CD4-positive, alpha-beta T cell treated with Interleukin-2 at 100 ng/mL for 4 hours (primary cell): ENCODE measurements around the gene SLA2.

Source experiments
- DNase-seq: peaks from one replicate; pipeline ENCODE4 v3.0.0-alpha.2; 2020; ENCODE audit warnings: low spot score

The SLA2 gene

DNA sequence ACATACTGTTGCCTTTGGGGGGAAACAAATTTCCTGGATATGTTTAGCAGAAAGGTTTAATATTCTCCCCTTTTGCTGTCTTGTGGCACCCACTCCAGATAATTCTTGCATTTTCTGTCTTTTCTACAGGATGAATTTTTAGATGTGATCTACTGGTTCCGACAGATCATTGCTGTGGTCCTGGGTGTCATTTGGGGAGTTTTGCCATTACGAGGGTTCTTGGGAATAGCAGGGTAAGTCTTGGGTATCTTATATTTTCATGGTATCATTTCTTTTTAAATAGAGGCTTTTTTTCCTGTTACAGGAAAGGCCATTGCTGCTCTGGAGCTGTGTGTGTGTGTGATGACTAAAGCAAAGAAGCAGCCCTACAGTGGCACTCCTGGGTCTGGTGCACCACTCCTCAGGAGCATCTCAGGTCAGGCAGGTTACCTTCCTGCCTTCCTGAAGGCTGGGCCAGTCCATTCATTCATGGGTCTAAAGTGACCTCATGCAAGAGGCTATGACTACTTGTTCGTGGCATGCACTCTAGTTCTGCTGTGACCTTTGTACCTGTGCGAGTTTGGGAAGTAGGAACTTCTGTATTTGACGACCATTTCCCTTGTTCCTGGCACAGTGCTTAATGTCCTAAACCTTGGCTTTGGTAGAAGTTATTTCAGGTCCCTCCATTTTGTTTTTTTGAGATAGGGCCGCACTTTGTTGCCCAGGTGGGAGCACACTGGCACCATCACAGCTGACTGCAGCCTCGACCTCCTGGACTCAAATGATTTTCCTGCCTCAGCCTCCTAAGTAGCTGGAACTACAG, 38.2 kb downstream of the SLA2 start:
- DNase-seq = no peak

DNA sequence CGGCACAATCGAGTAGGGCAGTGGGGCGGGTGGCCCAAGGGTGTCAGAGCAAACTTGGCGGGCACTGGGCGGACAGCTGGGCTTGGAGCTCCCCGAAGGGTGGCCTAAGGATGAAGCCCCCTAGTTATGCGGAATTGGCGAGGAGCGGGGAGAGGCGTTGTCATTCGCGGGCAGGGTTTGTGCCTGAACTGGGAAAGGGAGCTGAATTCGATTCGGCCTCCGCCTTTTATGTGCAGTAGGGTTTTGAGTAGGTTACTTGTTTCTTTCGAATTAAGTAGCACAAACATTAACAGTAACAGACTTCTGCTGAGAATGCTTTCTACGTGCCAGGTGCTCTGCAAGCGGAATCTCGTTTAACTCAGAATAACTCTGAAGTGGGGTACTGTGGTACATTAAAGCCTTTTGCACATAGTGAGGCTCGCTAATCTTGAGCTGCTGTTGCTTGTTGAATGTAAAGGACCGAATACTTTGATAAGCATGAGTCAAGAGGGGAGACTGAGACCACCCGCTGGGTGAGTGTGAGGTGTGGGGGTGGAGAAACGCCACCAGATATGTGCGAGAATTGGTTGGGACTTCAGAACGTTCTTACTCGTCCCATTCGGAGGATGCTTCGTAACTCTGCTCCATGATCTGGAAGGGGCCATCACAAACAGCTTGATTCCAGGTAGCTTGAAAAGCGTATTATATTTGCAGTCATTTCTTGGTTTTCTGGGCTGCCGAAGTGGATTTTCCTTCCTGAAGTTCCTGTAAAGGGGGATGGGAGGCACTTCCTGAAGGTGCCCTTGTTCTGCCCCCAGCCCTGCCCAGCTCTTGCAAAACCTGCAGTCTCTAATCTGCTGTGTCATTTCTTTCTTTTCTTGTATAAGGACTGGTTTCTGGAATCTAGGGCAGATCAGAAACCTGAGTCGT, 39.6 kb downstream of the SLA2 start:
- DNase-seq = no peak

DNA sequence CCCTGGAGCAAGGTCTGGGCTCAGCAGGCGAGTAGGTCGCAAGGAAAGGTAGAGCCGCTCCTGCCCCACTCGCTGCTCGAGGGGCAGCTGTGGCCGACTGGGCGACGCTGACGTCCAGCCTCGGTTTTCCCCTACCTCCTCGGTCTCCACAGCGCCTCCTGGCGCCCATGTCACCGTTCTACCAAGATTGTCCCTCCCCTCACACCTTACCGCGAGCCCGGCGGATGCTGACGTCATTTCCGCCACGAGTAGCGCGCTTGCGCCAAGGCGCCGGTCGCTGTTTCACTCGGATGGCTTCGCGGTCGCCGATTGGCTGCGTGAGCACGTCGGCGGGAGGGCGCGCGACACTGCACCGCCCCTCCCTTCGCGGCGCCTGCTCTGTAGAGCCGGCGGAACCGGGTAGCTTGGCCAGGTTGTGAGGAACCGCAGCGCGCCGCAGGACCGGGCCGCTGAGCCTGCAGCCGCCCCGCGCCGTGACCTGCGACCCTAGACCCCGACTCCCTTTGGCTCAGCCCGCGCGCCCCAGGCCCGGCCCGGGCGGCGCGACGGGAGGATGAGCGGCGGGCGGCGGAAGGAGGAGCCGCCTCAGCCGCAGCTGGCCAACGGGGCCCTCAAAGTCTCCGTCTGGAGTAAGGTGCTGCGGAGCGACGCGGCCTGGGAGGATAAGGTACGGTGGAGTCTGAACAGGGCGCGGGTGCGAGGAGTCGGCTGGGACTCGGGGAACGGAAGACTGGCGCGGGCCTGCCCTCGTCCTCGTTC, 40.4 kb downstream of the SLA2 start, which contains the start of gene RAB5IF:
TSS of gene RAB5IF (plus strand) at position 381 of the 759 bp plus-strand sequence. CDS start at position 554, 173 bp downstream.
- peak; percentile 99 for DNase-seq

DNA sequence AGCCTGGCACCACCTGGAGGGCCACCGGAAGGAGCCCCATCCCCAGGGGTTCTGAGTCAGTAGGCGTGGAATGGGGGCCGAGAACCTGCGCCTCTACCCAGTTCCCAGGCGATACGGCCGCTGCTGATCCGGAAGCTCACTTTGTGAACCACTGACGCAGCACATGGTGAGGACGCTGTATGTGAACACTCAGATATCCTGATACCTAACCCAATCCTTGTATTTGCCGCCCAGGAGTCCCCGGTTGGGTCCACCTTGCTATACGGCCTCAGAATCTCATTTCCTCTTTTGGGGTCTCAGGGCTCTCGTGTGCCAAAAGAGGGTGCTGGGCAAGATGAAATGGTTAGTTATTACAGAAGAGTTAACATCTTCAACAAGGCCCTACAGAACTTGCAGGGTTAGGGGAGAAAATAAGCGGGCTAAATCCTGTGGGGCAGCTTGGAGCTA, 41.0 kb downstream of the SLA2 start:
- peak; percentile 53 for DNase-seq

DNA sequence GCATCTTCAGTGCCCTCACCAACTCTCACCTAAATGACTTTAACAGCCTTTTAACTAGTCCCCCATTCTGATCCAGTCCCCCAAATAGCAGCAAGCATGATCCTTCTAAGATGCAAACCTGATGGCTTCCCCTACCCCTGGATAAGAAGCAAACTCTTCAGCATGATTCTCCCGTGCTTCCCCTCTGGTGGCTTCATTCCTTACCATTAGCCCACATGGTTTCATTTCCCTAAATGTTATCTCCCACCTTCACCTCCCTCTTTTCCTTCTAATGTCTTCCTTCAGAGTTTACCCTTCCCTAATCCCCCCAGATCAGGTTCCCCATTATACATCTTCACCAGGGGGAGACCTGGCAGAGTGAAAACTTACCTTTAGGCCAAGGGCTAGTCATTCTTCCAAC, 44.5 kb downstream of the SLA2 start:
- no peak for DNase-seq

DNA sequence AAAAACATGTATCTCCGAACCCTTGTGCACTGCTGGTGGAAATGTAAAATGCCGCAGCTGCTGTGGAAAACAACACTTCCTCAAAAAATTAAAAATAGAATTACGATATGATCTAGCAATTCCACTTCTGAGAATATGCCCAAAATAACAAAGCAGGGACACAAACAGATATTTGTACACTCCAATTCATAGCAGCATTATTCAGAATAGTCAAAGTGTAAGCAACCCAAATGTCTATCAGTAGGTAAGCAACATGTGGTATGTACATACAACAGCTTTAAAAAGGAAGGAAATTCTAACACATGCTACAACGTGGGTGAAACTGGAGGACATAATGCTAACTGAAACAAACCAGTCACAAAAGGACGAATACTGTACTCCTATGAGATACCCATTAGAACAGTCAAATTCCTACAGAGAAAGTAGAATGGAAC, 46.1 kb downstream of the SLA2 start:
- no peak for DNase-seq

DNA sequence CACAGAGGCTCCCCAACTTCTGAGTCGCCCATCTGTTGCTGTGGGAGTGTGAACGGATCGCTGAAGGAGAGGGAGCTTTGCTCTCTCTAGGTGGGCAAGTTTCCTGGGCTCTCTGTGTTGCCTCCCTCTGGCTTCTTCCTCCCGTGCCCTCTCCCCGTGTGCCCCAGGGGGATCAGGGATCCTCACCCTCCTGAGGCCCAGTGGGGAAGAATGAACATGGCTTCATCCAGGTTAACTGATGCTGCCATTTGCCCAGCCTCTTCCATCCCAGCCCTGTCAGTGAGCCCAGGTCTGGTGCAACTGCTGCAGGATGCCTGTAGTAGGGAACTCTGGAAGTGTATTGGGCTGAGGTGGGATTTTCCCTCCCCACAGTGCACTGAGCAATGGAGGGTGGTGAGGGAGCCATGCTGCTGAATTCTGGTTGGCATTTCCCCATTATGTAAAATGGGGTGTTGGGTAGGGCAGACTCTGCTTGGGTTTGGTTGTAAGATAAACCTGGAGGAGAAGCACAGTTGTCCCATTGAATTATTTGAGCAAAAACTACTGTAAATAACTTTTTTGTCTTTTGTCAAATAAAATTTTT, 52.6 kb downstream of the SLA2 start:
- DNase-seq = no peak

DNA sequence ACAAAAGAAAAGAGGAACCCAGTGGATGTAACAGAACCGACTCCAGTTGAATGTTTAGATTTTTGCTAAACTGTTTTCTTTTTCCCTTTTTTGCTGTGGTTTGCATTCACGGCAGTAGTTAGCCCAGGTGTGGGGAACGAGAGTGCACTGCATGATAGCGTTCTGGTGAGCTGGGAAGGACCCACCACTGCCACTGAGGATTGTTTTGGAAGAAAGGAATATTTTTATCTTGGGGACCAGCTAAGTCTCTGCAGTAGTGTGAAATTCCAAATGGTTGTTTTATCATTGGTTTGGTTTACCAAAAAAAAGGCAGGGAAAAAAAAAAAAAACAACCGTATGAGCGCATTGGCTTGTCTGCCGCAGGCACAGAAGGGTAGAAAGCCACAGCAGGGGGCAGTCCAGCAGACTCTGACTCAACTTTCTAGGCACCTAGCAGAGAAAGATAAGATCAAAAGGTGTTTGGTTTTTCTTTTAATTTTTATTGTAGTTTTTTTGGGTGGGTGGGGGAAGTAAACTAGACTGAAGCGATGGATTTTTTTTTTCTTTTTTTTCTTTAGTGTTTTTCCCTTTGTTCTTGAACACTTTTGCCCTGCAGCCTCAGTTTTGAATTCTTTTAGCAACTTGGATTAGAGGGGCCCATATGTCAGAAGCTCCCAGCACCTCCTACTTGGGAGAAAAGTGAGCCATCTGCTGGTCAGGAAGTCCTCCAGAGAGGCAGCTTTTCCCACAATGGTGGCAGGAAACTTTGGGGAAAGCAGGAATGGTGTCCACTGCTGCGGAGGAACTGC, 53.9 kb downstream of the SLA2 start:
- peak; percentile 87 for DNase-seq

DNA sequence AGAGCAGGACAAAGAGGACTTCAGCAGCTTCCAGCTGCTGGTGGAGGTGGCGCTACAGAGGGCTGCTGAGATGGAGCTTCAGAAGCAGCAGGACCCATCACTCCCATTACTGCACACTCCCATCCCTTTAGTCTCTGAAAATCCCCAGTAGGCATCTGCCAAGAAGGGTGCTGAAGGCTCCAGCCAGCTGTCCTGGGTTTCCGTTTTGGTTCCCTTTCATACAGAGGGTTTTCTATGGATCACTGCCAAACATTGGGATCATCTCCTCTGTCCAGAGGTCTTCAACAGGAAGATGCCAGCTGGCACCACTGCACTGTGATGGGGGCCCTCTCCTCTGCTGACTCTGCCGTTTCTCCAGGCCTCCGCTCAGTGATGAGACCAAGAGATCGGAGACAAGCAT, 54.7 kb downstream of the SLA2 start:
- DNase-seq = no peak

DNA sequence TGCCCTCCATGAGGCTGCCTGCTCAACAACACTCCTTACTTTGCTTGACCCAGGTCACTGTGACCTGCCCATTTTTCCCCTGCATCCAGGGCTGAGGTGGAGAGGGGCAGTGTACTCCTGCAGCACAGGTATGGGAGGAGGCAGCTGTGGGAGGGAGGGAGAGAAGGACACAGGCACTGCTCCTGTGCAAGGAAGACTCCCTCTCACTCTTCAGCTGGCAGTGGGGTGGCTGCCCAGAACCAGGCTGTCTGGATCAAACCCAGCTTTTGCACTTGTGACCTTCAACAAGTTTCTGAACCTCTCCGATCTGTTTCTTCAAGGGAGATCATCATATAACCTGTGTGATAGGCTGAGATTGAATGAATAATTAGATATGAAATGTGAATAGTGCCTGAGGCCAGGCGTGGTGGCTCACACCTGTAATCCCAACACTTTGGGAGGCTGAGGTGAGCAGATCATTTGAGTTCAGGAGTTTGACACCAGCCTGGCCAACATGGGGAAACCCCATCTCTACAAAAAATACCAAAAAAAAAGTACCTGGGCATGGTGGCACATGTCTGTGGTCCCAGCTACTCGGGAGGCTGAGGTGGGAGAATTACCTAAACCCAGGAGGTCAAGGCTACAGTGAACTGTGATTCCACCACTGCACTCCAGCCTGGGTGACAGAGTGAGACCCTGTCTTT, 58.5 kb downstream of the SLA2 start:
- no peak for DNase-seq

DNA sequence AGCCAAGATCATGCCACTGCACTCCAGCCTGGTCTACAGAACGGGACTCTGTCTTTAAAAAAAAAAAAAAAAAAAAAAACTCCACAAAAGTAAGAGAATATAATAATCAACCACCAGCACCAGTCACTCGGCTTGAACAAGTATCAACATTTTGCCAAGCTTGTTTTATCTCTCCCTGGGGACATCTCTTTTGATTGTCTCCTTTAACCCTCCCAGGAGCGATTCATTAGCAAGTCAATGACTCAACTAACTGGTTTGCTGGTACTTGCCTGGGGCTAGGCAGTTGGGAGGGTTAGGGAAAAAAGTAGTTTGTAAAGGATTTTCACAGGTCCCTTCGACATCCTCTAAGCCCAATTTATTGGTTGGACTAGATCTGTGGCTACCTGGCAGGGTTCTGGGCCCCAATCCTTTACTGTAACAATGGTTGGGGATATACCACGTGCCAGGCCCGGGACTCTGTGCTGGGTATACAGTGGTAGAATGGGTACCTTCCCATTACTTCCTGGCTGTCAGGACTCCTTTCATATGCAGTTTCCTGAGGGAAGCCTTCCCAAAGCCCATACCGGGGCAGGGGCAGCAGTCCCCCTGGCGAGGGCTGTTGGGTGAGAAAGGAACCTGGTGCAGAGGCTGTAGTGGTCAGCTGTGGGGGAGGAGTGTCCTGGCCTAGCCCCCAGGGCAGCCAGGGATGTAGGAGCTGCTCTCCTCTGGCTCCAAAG, 60.4 kb downstream of the SLA2 start:
- DNase-seq = no peak

DNA sequence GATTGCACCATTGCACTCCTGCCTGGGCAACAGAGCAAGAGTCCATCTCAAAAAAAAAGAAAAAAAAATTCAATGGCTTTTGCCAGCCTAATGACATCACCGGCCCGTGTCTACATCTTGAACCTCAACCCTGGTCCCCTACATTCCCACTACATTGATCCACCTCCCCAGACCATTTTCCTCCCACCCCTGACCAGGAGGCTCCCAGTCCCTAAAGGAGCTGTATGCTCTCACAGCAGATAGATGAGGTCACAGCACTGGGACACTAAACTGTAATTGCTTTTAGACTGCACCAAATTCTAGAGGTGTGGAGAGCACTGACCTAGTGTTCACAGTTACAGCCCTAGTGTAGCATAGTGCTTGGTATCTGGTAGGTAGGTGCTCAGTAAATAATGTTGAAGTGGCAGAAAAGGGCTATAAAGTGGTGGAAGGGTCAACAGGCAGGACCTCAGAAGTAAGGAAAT, 61.9 kb downstream of the SLA2 start:
- no peak for DNase-seq

DNA sequence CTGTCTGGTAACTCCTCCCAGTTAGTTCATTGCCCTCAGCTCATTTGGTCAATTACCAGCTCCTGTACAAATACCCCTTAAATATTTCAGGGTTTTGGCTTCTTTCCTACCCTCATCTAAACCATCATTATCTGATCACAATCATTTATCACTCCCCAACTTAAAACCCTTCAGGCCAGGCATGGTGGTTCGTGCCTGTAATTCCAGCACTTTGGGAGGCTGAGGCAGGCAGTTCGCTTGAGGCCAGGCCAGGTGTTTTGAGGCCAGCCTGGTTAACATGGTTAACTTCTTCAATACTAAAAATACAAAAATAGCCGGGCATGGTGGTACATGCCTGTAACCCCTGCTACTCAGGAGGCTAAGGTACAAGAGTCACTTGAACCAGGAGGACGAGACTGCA, 63.2 kb downstream of the SLA2 start:
- no peak for DNase-seq

DNA sequence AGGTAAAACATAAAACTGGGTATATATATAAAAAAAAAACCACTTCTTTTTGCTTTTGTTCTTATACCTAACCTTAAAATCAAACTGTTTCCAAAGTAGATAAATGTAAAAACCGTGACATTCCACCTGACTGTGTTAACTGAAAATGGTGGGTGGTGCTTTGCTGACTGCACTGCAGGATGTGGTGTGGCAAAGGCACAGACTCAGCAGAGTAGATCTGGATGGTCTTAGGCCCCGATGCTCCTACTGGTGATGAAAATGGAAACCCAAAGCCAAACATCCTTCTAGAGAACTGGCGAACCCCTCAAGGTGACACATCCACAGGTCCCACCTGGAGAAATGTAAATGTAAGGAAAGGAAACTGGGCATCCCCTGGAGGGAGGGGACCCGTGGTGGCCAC, 63.7 kb downstream of the SLA2 start:
- peak; percentile 14 for DNase-seq

DNA sequence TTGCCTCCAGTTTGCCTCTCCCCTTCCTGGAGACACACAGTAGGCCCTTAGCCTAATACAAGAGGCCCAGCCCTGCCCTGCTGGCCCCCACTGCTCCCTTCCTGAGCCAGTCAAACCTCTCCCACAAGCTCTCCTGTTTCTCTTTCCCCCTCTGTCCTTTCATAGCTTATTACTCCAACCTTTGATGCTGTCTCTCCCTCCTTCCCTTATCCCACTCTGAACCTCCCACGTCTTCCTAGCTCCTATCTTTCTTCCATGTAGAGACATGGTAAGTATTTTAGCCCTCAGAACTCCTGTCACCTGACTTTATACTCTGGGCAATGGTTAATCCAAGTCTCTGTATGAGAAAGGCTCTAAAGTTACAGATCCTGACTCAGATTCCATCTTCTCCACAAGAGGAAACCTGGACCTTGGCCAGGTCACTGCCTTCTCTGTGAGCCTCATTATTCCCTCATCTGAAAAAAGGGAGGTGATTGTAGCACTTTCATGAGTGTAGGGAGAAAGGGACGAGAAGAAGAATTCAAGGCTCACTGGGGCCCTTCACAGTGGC, 65.9 kb downstream of the SLA2 start:
- DNase-seq = no peak

DNA sequence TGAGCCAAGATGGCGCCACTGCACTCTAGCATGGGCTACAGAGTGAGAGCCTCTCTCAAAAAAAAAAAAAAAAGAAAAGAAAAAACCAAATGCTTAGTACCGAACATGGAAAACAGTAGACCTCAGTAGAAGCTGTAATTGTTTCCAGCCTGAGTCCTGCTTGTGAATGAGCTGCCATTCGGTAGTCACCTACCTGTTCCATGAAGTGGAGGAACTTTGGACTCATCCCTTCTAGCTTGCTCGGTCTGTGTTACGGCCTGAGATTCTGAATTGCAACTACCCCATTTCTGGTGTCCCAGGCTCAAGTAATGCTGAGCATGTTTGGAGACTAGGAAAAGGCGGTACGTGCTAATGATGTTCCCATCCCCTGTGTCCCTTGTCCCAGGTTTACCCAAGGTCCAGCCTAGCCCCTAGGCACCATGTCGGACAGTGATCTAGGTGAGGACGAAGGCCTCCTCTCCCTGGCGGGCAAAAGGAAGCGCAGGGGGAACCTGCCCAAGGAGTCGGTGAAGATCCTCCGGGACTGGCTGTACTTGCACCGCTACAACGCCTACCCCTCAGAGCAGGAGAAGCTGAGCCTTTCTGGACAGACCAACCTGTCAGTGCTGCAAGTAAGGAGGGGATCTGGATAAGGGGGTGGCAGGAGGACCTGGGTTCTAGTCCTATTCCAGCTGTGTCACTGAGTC, 67.5 kb downstream of the SLA2 start:
- DNase-seq = no peak

DNA sequence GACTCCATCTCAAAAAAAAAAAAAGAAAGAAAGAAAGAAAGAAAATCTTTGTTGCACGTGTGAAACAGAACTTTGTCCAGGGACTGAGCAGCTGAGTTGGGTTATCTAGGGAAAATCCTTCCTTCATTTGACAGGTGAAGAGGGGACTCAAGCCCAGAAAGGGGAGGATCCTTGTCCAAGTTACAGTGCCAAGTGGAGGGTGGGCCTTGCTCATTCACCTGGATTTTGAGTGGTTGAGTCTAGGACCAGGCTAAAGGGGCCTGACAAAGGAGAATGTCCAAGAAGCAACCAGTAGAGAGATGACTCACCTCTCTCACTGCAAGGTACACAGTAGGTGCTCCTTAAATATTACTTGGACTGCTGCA, 69.9 kb downstream of the SLA2 start:
- no peak for DNase-seq

DNA sequence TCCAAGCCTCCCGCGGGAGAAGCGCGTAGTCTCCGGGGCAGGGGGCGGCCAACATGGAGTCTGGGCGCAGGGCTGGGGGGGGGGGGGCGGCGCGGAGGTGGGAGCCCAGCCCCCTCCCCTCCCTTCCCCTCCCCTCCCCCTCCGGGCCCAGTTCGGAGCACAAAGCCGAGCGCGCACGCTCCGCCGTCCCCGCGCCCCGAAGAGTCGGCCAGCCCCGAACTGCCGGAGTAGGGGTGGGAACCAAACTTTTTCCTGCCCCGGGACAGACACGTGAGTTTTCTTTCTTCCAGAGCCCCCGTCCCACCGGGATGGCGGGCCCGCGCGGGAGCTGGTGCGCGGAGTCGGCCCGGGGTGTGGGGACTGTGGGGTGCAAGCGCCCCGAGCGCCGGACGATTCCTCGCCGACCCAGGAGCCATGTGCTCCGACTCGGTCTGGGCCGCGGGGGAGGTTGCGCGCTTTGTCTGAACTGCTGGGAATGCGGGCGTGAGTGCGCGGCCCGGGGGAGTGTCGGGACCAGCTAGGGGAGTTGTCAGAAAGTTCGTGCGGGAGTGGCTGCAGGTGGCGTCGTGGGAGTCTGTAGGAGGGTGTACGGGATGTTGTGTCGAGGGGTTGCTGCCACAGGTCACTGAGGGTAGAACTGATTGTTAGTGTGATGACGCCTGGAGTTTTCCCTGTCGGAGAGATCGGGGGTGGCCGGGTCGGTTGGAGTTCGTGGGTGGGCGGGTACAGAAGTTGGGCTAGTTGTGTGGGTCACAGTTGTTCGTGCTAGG, 71.4 kb downstream of the SLA2 start:
- peak; percentile 32 for DNase-seq
